ENCODE data around the gene EIF5A.

EIF5A gene

DNA sequence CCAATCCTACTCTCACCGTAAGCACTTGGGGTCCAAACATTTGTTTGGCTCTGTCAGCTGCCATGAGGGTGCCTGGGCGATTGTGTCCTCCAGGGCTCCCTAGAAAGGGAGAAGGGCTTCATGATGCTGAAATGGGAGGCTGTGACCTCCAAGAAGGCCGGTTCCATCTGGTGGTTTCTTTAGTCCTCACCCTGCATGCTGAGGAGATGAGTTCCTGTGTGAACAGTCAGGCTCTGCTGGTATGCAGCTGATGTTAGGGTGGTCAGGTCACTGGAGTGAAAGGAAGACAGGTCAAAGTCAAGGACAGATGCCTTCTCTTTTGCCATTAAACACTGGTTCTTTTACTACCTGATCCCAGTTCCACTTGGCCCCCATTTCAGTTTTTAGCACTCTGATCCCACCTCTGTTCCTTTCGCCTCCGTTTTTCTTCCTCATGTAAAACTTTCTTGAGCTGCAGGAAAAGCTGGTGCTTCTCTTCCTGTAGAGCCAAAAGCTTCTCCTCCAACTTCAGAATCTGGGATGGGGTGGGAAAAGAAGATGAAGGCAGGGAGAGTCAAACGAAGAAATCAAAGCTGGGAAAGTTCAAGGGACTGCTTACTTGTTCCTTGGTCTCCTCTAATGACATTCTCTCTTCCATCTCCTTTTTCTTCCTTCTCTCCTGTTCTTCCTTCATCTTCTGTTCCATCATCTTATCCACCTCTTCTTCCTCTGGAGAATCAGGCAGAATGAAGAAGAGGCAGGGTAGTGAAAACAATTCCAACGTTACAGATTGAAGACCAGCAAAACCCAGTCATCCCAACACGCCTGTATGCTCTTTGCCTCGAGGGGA lies 6.7 kb downstream of the EIF5A start:
- DNase-seq, result no peak

DNA sequence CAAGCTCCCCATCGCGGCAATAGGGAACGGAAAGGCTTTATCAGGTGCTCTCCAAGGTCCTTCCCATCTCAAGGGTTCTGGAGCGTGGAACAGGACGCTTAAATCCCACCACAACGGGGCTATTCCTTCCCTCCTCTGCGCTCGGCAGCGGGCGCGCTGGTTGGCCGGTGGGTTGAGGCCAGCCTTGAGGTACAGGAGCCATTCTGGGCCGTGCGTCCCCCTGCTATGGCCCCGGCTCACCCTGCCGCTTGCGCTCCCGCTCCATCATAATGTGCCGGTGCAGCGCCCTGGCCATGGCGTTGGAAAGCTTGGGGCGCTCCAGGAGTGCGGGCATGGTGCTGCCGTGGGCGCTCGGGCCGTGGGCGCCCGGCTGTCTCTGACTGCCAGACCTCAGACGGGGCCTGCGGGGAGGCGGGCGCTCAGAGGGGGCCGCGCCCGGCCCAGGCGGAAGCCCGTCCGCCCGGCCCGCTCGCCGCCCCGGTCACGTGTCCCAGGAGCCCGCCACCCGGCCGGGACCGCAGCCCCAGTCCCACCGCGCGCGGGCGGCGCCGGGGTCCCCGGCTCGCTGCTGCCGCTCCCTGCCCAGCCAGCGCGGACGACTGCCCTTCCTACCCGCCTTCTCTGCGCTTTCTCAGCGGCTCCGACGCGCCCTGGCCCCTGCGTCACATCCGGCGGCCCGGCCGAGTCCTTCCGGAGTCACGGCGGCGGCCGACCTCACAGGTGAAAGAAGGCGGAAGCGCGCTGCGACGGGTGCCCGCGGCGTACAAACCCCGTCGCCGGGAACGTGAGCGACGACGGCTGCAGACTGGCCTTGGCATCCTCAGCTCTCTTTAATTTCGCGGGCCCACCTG lies 7.5 kb downstream of the EIF5A start, which contains the start of gene GPS2:
Gene GPS2, minus strand, starts transcription at position 642 of the 851 bp plus-strand sequence. Its CDS starts 308 bp downstream, at position 334.
- peak; percentile 93 for DNase-seq

DNA sequence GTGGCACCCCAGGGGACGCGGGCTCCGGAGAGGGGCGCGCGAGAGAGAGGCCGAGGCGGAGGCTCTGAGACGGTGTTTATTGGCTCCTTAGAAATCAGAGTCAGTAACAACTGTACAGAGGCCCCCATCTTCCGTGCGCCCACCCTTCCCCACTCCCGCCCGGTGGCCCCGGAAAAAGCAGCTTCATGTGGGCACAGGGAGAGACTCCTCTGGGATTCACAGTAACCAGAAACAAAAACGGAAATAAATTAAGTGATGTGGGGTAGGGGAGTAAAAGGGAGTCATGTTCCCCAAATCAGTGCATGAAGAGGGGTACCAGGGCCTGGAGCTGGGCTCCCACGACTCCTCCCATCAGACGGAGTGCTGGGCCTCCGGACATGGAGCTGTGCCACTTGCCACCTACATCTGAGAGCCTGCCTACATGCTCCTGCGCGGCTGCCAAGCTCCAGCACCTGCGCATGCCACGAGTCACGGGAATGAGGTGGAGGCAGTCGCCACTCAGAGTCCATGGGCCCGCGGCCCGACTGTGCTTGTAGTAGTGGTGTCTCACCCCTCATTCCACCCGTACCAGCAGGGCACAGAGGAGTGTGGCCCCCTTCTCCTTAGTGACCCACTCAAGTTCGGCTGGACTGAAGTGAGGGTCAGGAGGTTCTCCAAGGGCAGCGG lies 8.3 kb downstream of the EIF5A start:
- DNase-seq, result no peak

DNA sequence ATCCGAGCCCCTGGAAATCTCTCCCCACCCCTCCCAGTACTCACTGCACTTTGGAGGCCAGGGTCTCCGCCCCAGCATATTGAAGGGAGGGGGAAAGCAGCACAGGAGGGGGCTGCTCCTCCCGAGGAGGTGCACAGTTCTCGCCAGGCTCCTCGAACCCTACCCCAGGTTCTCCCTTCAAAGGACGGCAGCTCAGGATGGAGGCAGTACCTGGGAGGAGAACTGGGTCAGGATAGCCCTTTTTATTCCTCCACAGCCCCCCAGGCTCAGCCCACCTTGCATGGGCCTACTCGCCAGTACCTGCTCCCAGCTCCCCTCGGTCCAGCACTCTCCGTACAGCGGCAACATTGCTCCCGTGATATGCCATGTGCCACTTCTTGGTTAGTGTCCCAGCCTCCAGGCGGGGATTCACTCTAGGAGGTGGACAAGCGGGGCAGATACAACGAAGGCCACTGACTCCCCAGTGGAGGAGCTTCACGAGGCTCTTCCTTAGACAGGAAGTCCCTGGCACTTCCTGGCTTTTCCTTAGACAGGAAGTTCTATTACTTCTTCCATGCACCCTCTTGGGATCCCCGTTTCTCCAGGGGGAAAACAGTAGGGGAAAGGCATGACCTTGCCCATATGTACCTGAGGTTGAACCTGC lies 9.9 kb downstream of the EIF5A start:
- no peak for DNase-seq

DNA sequence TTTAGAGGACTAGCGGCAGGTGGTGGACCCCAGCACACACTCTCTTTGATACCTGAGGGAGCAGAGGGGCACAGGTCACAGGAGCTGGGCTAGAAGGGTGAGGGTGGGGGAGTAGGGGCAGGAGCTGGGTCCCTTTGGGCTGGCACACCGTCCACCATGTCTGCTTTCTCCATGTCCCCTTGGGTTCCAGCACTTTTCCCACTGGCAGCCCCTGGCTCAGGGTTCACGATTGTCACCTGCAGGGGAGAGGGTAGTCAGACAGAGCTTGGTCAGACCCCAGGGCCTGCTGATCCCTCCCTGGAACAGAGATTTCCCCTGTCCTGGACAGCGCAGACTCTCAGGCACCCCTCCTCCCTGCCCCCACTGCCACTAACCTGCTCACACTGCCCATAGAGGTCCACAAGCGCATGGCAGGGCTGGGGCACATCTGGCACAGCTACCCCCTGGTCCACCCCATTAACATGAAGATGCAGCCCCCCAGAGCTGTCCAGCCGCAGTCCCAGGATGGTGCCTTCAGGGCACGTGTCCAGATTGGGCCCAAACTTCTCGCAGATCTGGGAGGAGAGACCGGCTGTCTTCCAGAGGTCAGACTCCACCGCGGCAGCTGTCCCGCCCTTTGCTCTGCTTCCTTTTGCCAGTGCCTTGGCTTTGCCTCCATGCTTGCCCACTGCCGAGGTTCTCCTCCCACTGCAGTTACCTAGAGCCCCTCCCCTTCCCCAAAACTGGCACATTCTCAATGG lies 10.9 kb downstream of the EIF5A start:
- DNase-seq, result no peak

DNA sequence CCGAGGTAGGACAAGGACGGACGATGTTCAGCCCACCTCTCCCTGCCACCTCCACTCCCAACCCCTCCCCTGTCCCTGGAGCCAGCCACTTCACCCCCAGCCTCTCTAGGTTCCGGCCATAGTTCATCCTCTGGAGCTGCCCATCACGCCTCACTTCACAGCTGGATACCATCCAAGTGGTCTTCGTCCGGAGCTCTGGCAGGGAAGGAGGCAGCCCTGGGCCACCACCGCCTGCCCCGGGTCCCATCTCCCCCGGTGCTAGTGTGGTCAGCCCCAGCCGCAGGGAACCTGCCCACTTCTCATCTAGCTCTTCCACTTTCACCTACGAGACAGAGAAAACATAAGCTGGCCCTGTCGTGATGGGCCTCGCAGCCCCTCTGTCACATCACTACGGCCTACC lies 14.0 kb downstream of the EIF5A start:
- DNase-seq, result no peak

DNA sequence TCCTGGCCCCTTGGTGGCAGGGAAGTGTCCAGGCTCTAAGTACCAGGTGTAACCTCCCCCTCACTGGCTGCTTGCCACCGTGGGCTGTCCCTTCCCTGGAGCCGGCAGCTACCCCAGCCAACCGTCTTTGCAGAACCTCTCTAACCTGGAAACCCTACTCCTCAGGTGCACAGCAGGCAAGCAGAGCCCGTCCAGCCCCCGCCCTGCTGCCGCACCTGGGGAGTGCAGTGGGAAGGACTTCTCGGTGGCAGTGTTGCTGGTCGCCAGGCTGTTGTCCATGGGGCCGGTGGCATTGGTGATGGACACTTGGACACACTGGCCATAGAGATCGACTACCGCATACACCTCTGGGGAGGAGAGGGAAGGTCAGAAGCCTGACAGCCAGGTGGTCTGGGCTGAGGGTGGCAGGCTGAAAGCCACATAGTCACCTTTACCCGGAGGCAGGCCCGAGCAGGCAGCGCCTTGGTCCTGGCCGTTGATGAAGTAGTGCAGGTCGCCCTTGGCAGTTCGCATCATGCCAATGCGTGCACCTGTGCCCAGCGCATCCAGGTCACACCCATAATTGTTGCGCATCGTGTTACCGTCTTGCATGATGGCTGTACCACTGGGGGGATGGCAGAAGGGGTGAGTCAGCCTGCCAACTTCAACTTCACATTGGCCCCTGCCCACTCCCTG lies 15.2 kb downstream of the EIF5A start:
- no peak for DNase-seq

DNA sequence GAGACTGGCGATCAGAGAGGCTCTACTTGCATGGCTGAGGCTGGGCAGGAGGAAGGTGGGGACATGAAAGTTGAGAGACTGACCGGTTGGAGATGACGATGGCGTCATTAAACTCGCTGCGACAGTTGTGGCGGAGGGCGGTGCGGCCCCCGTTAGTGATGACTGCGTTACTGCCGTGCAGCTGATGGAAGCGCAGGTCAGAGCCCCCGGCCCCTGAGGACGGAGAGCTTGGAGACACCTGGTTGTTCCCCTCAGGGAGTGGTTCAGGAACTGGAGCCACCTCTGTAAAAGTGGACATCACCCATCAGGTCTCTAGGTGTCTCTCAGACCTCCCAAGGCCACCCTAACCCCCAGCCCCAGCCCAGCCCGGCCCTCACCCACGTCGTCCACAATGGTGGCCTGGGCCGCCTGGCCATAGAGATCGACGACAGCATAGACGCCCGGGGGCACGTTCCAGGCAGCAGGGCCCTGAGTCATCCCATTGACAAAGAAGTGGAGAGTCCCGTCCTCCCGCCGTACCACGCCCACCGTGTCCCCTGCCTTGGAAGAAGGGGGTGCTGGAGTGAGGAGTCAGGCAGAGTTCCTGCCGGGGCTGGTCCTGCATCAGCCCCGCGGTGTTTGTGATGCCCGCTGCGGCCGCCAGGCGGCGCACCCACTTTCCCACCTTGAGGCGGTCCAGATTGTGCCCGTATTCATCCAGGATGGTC lies 16.5 kb downstream of the EIF5A start:
- DNase-seq, result peak; percentile 66

DNA sequence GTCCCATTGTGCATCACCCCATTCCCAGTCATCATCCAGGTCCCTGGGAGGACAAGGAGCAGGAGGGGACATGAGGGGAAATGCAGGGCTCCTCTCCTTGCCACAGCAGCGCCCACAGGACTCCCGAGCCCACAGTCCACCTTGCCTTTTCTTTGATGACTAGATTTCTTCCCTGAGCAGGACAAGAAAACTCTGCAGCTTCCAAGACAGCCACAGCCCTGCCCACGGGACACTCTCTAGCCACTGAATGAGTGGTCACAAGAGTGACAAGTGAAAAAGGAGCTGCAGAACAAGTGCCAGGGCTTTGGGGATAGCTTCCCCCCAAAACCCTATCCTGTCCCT lies 17.0 kb downstream of the EIF5A start:
- DNase-seq, result no peak

DNA sequence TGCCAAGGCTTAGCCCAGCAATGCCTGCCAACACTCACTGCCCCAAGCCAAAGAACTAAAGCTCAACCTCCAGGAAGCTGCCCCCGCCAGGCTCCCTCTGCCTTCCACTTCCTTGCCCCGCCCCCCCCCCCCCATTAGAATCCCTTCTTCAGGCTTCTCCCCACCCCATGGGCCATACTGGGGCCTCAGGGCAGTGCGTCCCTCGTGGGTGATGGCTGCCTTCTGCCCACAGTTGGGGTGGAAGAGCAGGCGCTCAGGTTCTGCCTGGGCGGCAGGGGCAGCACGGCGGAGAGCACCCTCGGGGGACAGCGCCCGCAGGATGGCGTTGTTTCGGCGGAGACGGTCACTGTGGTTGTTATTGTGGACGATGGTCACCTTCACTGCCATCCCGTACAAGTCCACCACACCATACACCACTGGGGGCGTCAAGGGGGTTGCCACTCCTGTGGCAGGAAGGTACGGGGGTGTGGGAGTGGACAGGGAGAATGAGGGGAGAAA lies 17.7 kb downstream of the EIF5A start:
- DNase-seq, result no peak

DNA sequence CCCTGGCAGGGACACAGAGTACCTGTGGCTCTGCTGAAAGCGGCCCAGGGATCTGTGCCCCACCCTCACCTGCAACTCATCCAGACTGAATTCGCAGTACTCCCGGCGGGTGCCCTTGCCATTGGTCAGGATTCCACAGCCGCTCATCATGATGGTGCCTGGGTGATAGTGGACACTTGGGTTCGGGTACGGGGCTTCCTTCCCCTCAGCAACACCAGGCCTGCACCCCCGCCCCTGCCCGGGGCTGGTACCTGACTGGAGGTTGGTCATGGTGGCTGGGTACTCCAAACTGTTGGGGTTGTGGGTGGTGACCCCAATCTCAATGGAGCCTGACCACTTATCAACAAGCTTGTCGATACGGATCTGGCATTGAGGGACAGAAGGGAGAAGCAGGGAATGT lies 18.8 kb downstream of the EIF5A start:
- DNase-seq, result no peak

DNA sequence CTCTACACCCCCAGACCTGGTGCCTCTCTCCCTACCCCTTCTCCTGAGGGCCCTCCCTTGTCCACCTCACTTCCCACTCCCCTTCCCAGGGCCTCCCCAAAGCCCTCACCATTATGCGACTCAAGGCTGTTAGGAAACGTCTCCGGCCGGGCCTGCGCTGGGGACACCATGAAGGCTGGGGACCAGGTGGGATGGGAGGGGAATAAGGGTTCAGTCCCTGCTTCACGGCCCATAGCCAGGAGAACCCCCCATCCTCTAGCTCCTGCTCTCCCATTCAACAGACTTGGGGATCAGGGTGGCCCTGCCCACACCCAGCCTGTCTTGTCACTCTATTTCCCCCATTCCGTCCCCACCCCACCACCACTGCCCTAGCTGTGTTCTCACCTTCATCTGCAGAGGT lies 19.6 kb downstream of the EIF5A start:
- no peak for DNase-seq

DNA sequence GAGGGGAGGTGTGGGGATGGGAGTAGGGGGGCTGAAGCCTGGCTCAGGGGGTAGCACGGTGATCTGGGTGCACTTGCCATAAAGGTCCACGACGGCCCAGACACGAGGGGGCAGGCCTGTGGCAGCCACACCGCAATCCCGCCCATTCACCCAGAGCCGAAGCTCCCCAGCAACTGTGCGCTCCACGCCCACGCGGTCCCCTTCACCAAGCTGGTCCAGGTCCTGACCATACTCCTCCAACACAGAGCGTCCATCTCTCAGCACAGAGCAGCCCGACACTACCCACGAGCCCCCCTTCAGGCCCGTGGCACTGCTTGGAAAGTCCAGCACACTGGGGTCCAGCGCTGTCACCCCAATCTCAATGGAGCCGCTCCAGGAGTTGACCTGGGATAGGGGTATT lies 20.1 kb downstream of the EIF5A start:
- no peak for DNase-seq

DNA sequence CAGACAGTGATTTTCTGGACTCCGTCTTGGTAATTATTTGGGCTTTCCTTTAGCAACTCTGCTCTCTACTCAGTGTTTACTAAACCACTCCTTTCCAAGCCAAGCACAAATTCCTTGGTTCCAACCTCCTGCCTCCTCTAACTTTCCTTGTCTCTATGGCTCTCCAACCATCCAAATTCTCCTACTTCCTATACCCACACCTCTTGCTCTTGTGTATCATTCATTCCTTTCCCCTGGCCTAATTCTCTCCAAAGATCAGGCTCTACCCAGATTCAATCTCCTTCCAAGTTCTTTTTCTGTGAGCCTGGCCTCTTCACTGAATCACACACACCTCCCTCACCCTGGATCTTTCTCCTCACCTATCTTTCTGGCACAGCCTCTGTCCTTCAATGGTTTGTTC lies 20.6 kb downstream of the EIF5A start:
- no peak for DNase-seq

DNA sequence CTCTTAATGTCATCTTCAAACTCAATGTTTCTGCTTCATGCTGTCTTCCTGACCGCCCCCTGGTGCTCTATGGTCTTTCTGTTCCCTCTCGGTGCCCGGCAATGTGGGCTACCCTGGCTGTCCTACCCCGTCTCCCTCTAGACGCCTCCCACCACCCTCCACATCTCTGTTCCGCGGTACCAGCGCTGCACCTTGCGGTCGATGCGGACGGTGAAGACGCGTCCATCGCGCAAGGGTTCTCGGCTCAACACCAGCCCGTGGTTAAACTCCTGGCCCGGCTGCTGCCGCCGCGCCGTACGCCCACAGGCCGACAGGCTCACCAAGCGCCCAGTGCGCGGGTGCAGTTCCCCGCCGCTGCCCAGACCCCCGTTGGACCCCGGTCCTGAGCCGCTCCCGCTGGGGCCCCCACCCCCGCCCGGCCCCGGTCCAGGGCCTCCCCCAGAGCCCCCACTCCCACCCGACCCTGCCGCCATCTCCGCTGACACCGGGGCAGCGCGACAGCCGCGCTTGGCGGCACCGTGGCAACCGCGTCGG lies 21.5 kb downstream of the EIF5A start, which contains the start of gene NEURL4:
Gene NEURL4, minus strand, starts transcription at position 496 of the 534 bp plus-strand sequence. Its CDS starts 23 bp downstream, at position 473.
- no peak for DNase-seq

DNA sequence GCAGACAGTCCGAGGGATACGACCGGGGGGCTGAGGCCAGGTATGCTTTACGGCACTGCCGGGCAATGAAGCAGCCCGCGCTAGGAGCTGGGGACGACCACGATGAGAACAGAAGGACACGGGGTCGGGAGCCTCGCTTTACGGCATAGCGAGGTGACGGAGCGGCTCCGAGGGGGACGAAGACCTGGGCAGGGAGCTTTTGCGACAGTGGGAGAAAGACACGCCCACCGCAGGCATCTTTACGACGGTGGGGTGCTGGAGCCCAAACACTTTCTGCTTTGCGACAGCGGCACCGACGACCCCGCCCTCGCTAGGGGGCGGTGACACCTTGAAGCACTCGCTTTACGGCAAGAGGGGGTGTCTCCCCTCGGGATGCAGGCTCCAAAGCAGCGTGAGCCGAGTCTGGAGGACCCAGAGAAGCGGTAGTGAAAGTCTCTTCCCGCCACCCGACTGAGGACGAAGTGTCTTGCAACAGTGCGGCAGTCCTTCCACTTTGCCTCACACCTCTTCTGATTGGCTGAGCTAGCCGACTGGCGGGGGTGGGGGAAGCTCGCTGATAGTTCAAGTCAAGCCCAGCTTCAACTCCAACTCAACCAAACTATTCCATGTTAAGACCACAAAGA lies 22.1 kb downstream of the EIF5A start:
- peak; percentile 96 for DNase-seq

DNA sequence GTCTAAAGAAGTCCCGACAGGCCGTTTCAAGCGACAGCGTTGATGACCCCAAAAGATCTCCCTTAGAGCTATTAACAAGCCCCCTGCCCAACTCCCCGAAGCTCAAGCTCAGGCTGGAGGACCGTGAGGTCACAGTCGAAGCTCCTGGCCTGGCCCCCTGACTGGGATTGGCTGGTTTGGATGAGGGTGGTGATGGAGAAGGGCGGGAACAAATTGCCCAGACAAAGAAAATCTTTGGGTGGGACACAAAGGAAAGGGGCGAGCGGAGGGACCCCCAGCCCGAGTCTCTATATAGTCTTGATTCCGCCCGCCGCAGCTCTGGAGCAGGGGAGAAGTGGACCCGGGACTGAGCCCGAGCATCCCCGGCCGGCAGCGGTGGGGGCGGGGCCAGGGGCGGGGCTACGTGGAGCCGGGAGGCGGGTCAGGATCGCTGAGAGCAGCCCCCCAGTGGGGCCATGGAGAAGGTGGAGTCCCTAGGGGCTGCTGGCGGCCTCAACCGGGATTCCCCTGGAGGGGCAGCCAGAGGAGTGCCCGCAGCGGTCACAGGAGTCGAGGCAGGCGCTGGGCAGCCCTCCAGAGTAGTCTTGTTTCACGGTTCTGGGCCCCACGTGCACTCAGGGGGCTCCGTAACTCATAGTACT lies 22.7 kb downstream of the EIF5A start:
- DNase-seq, result peak; percentile 84

DNA sequence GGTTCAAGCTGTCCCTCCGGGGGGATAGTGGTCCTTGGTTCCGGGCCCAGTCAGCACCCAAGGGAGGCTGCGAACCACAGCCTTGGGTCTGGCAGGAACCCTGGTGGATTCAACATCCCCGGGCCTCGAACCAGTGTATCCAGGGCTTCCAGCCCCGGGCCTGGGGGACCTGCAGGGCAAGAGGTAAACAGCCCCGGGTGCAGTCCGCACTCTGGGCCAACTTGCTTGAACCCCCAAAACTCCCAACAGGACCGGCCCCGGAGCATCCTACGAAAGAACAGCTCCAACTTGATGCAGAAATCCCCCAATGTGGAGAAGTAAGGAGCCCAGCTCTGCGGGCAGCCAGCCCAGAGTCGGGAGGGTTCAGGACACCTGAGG lies 23.2 kb downstream of the EIF5A start:
- DNase-seq, result no peak

DNA sequence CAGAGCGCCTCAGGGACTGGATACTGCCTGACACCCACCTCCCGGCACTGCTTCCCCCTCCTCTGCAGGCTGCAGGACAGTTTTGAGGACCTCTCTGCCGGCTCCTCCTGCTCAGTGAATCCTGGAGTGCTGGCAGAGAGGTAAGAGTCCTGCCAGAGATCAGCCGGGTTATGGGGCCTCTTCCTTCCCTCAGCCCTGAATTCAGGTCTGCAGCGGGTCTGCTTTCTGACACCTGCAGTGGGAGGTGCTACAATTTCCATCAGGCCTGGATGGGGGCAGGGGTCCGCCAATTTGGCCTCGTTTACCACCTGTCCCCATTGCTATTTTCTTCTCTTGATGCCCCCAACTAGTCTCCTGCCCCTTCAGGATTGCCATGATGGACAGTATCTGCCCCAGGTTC lies 24.7 kb downstream of the EIF5A start:
- no peak for DNase-seq

All from stimulated activated CD4-positive, alpha-beta T cell treated with anti-CD3 and anti-CD28 coated beads, Interleukin-4, amount 100 ng/mL, for 24 hours (primary cell).